GM10248 (cell line): Measurements from ENCODE around the gene DGKG.

Experiments used
- CTCF ChIA-PET: fragments of 300-600 bp; sonication (Branson Sonifier 250); formaldehyde crosslinking; extraction: SDS; loops from one replicate; lab custom pipeline; 2021; ENCODE audit warnings: antibody characterized with exemption; lab: Yijun Ruan, JAX
- POLR2A ChIA-PET: fragments of 350-650 bp; sonication (Branson Sonifier 250); formaldehyde crosslinking; extraction: SDS; loops from one replicate; lab custom pipeline; 2020; ENCODE audit warnings: antibody characterized with exemption; lab: Yijun Ruan, JAX
- DNase-seq: peaks from one replicate; pipeline ENCODE4 v3.0.0; 2012; ENCODE audit errors: extremely low spot score
- TF ChIP-seq, protein P1 (sequence below): IDR thresholded peaks from 2 replicates; pipeline ENCODE4 v1.5.1; 2012; ENCODE audit warnings: mild to moderate bottlenecking, low read depth; ENCODE audit errors: extremely low read depth, missing control alignments, control extremely low read depth

Gene DGKG

DNA sequence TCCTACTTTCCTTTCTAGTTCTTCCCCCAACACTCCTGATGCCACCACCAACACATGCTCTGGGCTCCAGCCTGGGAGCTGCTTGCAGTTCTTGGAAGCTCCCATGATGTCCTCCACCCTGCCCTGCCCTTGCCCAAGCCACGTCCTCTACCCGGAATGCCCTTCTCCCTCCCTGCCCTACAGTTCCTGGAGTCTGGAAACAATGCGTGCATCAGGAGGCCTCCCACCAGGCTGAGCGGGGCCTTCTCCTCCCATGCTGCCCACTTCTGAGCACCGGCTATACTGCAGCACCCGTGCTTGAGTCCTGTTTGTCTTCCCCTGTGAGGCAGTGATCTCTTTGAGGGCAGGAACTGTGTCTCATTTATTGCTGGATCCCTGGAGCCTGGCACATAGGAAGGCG, 44.6 kb downstream of the DGKG start:
- POLR2A ChIA-PET: no interaction called here
- CTCF ChIA-PET: no interaction called here
- TF ChIP-seq, protein P1, sequence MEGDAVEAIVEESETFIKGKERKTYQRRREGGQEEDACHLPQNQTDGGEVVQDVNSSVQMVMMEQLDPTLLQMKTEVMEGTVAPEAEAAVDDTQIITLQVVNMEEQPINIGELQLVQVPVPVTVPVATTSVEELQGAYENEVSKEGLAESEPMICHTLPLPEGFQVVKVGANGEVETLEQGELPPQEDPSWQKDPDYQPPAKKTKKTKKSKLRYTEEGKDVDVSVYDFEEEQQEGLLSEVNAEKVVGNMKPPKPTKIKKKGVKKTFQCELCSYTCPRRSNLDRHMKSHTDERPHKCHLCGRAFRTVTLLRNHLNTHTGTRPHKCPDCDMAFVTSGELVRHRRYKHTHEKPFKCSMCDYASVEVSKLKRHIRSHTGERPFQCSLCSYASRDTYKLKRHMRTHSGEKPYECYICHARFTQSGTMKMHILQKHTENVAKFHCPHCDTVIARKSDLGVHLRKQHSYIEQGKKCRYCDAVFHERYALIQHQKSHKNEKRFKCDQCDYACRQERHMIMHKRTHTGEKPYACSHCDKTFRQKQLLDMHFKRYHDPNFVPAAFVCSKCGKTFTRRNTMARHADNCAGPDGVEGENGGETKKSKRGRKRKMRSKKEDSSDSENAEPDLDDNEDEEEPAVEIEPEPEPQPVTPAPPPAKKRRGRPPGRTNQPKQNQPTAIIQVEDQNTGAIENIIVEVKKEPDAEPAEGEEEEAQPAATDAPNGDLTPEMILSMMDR: no peak
- DNase-seq: no peak

DNA sequence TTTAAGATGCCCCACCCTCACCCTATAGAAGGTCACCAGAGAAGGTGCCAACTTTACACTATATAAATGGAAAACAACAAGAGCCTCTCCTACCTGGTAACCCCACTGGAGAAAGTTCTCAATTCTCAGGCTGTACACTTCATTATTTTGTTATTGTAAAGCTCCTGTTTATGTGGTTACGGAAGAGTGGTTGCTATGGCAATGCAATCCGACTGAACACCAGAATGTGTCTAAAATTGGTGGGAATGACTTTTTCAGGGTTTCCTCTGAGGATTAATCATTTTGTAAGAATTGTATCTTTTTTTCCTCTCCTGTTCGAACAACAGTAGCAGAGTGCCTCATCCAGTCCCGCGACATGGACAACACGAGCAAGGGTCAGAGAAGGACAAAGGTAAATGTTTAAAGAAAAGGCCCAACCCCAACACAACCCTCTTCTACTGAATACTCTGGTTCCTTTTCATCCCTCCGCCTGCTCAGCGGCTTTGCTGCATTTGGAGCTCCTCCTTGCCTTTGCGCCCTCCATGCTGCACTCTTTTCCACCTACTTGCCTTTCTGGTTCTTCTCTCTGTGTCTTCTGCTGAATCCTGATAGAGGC, 45.3 kb downstream of the DGKG start:
- DNase-seq: no peak
- TF ChIP-seq, protein P1: no peak
- POLR2A ChIA-PET: no interaction called here
- CTCF ChIA-PET: interaction anchor here (0.8 kb wide), 1 partner anchor 14 kb away, joined by 3 read pairs; no protein-coding TSS in a partner anchor

DNA sequence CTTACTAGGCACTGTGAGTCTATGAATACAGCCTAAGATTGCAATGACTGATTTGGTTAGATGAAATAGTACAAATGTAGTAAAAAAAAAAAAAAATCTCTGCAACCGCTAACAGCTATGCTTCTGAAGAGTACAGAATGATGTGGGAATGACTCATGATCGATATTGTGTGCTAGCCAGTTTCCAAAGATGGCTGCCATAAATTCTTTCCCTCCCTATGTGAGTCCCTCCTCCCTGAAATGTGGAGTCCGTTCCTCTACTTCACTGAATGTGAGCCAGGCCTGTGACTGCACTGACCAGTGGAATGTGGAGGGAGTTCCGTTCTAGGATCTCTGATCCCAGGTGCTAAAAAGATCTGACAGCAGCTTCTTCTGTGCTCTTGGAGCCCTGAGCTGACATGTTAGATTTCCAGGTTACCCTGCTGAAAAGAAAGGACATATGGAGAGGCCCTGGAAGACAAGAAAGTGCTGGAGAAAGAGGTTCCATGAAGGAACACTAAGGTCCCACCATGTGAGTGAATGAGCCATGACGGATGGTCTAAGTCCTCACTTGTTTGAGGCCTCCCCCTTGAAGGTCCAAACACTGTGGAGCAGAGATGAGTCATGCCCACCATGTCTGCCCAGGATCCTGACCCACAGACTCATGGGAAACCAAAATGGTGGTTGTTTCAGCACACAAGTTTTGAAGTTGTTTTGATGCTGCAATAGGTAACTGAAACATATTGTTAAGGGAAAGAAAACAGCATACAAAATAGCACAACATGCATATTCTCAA, 46.3 kb downstream of the DGKG start:
- no peak for DNase-seq
- ChIA-PET POLR2A (no interaction called here), CTCF (interaction anchor here (0.7 to 1.3 kb wide), 4 partner anchors 10 to 372 kb away, joined by 3 read pairs; no protein-coding TSS in a partner anchor)
- TF ChIP-seq, protein P1: no peak

DNA sequence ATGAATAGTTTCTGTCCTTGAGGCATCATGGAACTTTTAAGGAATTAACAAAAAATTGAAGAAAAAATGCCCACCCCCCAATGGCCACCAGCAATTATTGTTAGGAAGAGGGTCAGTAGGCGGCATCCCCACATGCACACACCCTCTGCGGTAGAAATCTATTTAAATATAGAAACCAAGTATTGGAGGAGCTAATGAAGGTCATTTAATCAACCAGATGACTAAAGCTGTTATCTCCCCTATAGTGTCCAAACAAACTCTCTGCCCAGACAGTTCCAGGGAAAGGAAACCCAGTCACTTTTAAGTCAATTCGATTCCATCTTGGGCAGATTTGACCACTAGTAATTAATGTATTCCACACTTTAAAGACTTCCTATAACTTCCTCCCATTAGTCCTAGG, 47.1 kb downstream of the DGKG start:
- ChIA-PET CTCF (interaction anchor here (0.7 to 1.3 kb wide), 3 partner anchors 9 to 371 kb away, joined by 3 read pairs; no protein-coding TSS in a partner anchor), POLR2A (no interaction called here)
- no peak for DNase-seq
- TF ChIP-seq, protein P1: no peak

DNA sequence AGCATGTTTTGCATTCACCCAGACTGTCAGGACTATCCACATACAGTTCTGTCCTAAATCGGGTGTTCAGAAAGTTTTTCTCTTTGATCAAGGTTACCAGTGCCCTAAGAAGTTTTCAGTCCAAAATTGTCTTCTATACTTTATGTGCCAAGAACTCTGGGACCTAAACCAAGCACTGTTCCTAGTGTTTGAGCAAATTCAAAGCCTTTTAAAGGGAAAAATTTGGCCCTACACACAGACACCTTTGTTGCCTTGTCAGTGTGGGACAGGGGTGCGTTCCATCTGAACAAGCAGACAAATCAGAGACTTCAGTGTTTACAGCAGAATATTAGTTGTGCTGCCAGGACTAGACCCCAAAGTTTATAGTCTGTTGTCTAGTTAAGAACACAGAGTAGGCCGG, 50.6 kb downstream of the DGKG start:
- ChIA-PET POLR2A (no interaction called here), CTCF (interaction anchor here (0.7 to 1.8 kb wide), 4 partner anchors 13 to 229 kb away, joined by 3 to 5 read pairs (median 3); no protein-coding TSS in a partner anchor)
- TF ChIP-seq, protein P1: no peak
- no peak for DNase-seq

DNA sequence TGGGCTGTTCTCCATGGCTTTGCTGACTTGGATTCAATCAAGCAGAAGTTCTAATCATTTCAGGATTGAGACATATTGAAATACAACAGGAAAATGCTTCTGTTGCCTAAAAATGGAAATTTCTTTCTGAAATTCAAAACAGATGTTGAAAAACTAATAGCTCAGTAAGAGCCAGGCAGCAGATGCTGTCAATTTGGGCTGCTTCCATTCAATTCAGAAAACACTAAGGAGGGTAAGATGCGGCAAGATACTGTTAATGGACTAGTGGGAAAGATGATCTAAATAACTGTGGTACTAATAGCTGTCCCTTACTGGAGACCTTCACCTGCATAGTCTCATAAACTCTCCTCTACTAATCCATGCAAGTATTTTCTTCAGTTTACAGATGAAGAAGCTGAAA, 53.5 kb downstream of the DGKG start:
- POLR2A ChIA-PET: no interaction called here
- CTCF ChIA-PET: interaction anchor here (1.8 kb wide), 1 partner anchor 49 kb away, joined by 3 read pairs; no protein-coding TSS in a partner anchor

More for the DNA sequence above, 53.5 kb downstream of the DGKG start:
- no peak for DNase-seq
- TF ChIP-seq, protein P1: no peak
